Testis (tissue), 2 donors: Measurements from ENCODE around the gene SACM1L.

Experiments used
- POLR2A ChIP-seq: fragments of 450-650 bp; IDR thresholded peaks from one replicate; pipeline ENCODE4 v1.6.1; 2017; ENCODE audit warnings: antibody characterized with exemption, mild to moderate bottlenecking, moderate library complexity
- TF ChIP-seq, protein P1 (sequence below), 3 experiments: fragments of 450-650 bp in 2 of 3; fragments of 200-600 bp in 1 of 3; sonication (generic) in 1 of 3; IDR thresholded peaks; one replicate each; pipeline ENCODE4 v1.5.1; 2016 to 2019; ENCODE audit warnings: antibody characterized with exemption in 3 of 3, mild to moderate bottlenecking in 2 of 3, moderate library complexity in 1 of 3

DNA sequence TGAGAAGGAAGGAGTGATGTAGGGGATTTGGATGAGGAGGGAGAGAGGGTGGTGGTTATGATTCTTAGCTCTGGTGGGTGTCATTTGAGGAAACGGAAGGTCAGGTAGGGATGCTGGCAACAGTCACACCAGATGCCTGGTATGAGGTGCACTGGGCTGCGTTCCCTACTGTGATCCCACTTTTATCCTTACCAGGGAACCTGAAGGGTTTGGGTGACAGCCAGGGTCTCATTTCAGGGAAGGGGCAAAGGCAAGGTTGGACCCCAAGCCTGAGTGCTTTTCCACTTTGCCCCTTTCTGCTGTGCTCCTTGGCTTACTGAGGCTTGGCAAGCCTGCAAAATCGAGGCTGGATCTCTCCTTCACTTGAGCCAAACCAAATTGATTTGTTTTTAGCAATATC is 36.0 kb upstream of the SACM1L start:
- no peak for TF ChIP-seq POLR2A
- TF ChIP-seq, protein P1, sequence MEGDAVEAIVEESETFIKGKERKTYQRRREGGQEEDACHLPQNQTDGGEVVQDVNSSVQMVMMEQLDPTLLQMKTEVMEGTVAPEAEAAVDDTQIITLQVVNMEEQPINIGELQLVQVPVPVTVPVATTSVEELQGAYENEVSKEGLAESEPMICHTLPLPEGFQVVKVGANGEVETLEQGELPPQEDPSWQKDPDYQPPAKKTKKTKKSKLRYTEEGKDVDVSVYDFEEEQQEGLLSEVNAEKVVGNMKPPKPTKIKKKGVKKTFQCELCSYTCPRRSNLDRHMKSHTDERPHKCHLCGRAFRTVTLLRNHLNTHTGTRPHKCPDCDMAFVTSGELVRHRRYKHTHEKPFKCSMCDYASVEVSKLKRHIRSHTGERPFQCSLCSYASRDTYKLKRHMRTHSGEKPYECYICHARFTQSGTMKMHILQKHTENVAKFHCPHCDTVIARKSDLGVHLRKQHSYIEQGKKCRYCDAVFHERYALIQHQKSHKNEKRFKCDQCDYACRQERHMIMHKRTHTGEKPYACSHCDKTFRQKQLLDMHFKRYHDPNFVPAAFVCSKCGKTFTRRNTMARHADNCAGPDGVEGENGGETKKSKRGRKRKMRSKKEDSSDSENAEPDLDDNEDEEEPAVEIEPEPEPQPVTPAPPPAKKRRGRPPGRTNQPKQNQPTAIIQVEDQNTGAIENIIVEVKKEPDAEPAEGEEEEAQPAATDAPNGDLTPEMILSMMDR (IDR thresholded peaks at IDR 0.05) = no peak
